ENCODE results near the gene ALDH4A1. TPM values are rescaled to one million over a fixed set of nuclear protein-coding genes. Genes with fewer than 3 reads are reported as not detected.

Gene ALDH4A1
- total RNA-seq, 1 donor from 2014 or later = 13.8 TPM

DNA sequence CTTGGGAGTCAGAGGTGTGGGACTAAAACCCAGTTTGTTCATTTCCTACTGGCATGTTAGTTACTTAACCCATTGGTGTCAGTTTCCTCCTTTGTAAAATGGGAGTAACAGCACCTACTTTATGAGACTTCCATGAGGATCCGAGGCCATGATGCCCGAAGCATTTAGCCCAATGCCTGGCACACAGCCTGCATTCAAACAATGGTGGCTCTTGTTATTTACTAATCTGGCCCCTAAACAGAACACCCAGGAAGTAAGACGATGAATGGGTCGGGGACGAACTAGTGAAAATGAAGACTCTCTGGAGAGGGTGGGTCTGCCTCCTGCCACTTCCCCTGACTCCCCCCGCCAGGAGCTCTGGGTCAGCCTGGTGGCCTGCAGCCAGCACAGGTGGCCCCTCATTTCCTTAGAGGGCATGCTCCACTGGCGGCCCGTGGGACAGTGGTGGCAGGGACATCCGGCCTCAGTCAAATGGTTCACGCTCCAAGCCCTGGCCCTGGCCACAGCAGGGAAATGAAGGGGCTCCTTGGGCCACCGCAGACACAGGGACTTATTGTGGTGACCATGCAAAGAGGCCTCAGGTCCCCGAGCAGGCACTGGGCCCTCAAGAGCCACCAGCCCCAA, 33.4 kb downstream of the ALDH4A1 start:
- Histone ChIP-seq H3K4me3 (ENCODE audit: insufficient read depth, low read depth, low read length) (no peak overlapping the region), H3K27ac (ENCODE audit: low read depth, low read length) (no peak overlapping the region), H2AFZ (ENCODE audit: low read depth, low read length) (no peak overlapping the region), H3K4me1 (ENCODE audit: insufficient read depth, low read length) (no peaks in the 10 kb centered on the region), H3K27me3 (ENCODE audit: insufficient read depth, low read length) (peaks cover 6% of the 10 kb centered on the region), H3K4me2 (ENCODE audit: low read length) (no peak overlapping the region), H3K9ac (ENCODE audit: low read length) (no peak overlapping the region), H4K20me1 (ENCODE audit: insufficient read depth, low read length) (no peaks in the 10 kb centered on the region), H3K36me3 (ENCODE audit: insufficient read depth, low read length) (no peaks in the 10 kb centered on the region), H3K9me3 (ENCODE audit: insufficient read depth, low read depth, low read length) (no peaks in the 10 kb centered on the region), H3K79me2 (ENCODE audit: insufficient read depth, low read length) (no peaks in the 10 kb centered on the region)
- DNase-seq (ENCODE audit: low read depth) (no peak), FAIRE-seq (no peak)
- no peak overlapping the region for H3K27ac Mint-ChIP-seq (ENCODE audit: unreplicated experiment)
- no peak for TF ChIP-seq EZH2 (IDR thresholded peaks at IDR 0.05; ENCODE audit: insufficient read depth, low read length)
- TF ChIP-seq, protein P1, sequence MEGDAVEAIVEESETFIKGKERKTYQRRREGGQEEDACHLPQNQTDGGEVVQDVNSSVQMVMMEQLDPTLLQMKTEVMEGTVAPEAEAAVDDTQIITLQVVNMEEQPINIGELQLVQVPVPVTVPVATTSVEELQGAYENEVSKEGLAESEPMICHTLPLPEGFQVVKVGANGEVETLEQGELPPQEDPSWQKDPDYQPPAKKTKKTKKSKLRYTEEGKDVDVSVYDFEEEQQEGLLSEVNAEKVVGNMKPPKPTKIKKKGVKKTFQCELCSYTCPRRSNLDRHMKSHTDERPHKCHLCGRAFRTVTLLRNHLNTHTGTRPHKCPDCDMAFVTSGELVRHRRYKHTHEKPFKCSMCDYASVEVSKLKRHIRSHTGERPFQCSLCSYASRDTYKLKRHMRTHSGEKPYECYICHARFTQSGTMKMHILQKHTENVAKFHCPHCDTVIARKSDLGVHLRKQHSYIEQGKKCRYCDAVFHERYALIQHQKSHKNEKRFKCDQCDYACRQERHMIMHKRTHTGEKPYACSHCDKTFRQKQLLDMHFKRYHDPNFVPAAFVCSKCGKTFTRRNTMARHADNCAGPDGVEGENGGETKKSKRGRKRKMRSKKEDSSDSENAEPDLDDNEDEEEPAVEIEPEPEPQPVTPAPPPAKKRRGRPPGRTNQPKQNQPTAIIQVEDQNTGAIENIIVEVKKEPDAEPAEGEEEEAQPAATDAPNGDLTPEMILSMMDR (IDR thresholded peaks at IDR 0.05; ENCODE audit: insufficient read depth, low read depth, low read length) = no peak
- no peak overlapping the region for H3K4me3 Mint-ChIP-seq (ENCODE audit: unreplicated experiment)
- no peaks in the 10 kb centered on the region for H3K4me1 Mint-ChIP-seq (ENCODE audit: low read depth, unreplicated experiment)
- H3K9me3 Mint-ChIP-seq (ENCODE audit: unreplicated experiment) = no peaks in the 10 kb centered on the region
- H3K36me3 Mint-ChIP-seq (ENCODE audit: low read depth, unreplicated experiment) = peaks cover 4% of the 10 kb centered on the region
- H3K27me3 Mint-ChIP-seq (ENCODE audit: low read depth, unreplicated experiment) = peaks cover 36% of the 10 kb centered on the region

DNA sequence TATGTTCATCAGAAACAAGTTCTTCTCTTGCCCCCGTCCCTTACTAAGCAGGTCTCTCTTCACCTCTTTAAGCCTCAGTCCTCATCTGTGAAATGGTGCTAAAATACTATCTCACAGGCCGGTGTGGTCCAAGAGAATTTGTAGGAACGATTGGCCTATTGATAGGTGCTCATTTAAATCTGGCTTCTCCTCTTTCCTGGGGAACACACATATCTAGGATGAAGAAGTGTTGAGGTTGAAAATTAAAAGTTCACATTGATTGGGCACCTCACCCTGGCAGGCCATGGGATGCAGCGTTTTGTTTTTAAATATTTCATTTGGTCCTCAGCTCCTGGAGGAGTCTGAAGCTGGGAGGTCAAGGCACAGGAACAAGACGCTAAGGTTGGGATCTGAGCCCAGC, 34.0 kb downstream of the ALDH4A1 start:
- peaks cover 36% of the 10 kb centered on the region for H3K27me3 Mint-ChIP-seq (ENCODE audit: low read depth, unreplicated experiment)
- peaks cover 4% of the 10 kb centered on the region for H3K36me3 Mint-ChIP-seq (ENCODE audit: low read depth, unreplicated experiment)
- H3K36me3 ChIP-seq (ENCODE audit: insufficient read depth, low read length) = no peaks in the 10 kb centered on the region
- no peak for FAIRE-seq
- H3K4me3 Mint-ChIP-seq (ENCODE audit: unreplicated experiment) = no peak overlapping the region
- no peak overlapping the region for H3K4me2 ChIP-seq (ENCODE audit: low read length)
- no peak for DNase-seq (ENCODE audit: low read depth)
- no peak overlapping the region for H2AFZ ChIP-seq (ENCODE audit: low read depth, low read length)
- no peaks in the 10 kb centered on the region for H3K9me3 Mint-ChIP-seq (ENCODE audit: unreplicated experiment)
- H4K20me1 ChIP-seq (ENCODE audit: insufficient read depth, low read length) = no peaks in the 10 kb centered on the region
- H3K27ac Mint-ChIP-seq (ENCODE audit: unreplicated experiment) = no peak overlapping the region
- TF ChIP-seq, protein P1 (IDR thresholded peaks at IDR 0.05; ENCODE audit: insufficient read depth, low read depth, low read length) = no peak
- no peak for TF ChIP-seq EZH2 (IDR thresholded peaks at IDR 0.05; ENCODE audit: insufficient read depth, low read length)
- H3K27ac ChIP-seq (ENCODE audit: low read depth, low read length) = no peak overlapping the region
- H3K9me3 ChIP-seq (ENCODE audit: insufficient read depth, low read depth, low read length) = no peaks in the 10 kb centered on the region
- H3K4me1 ChIP-seq (ENCODE audit: insufficient read depth, low read length) = no peaks in the 10 kb centered on the region
- H3K4me1 Mint-ChIP-seq (ENCODE audit: low read depth, unreplicated experiment) = no peaks in the 10 kb centered on the region
- peaks cover 6% of the 10 kb centered on the region for H3K27me3 ChIP-seq (ENCODE audit: insufficient read depth, low read length)
- H3K4me3 ChIP-seq (ENCODE audit: insufficient read depth, low read depth, low read length) = no peak overlapping the region
- H3K9ac ChIP-seq (ENCODE audit: low read length) = no peak overlapping the region
- no peaks in the 10 kb centered on the region for H3K79me2 ChIP-seq (ENCODE audit: insufficient read depth, low read length)

DNA sequence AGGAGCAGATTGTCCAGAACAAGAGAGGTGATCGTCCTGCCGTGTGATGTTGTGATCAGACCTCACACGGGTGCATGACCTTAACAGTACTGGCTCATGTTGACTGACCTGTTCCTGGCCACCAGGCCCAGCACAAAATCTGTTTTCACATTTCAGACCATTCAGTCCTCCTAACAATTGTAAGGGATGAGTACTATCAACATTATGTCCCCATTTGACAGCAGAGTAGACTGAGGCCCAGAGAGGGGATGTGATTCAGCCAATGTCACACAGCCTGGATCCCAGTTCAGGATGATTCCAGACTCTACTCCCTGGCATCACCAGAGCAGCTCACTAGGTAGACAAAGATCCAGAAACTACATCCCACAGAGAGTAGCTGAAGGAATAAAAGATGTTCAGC, 35.5 kb downstream of the ALDH4A1 start:
- no peak overlapping the region for H3K4me3 ChIP-seq (ENCODE audit: insufficient read depth, low read depth, low read length)
- no peaks in the 10 kb centered on the region for H3K36me3 ChIP-seq (ENCODE audit: insufficient read depth, low read length)
- Mint-ChIP-seq H3K27ac (ENCODE audit: unreplicated experiment) (no peak overlapping the region), H3K4me1 (ENCODE audit: low read depth, unreplicated experiment) (no peaks in the 10 kb centered on the region), H3K9me3 (ENCODE audit: unreplicated experiment) (no peaks in the 10 kb centered on the region), H3K36me3 (ENCODE audit: low read depth, unreplicated experiment) (peaks cover 2% of the 10 kb centered on the region), H3K27me3 (ENCODE audit: low read depth, unreplicated experiment) (peaks cover 49% of the 10 kb centered on the region), H3K4me3 (ENCODE audit: unreplicated experiment) (no peak overlapping the region)
- H4K20me1 ChIP-seq (ENCODE audit: insufficient read depth, low read length) = no peaks in the 10 kb centered on the region
- peaks cover 6% of the 10 kb centered on the region for H3K27me3 ChIP-seq (ENCODE audit: insufficient read depth, low read length)
- H3K27ac ChIP-seq (ENCODE audit: low read depth, low read length) = no peak overlapping the region
- no peak overlapping the region for H3K4me2 ChIP-seq (ENCODE audit: low read length)
- H3K9me3 ChIP-seq (ENCODE audit: insufficient read depth, low read depth, low read length) = no peaks in the 10 kb centered on the region
- no peaks in the 10 kb centered on the region for H3K4me1 ChIP-seq (ENCODE audit: insufficient read depth, low read length)
- H3K9ac ChIP-seq (ENCODE audit: low read length) = no peak overlapping the region
- no peak for DNase-seq (ENCODE audit: low read depth)
- no peak for FAIRE-seq
- no peaks in the 10 kb centered on the region for H3K79me2 ChIP-seq (ENCODE audit: insufficient read depth, low read length)
- TF ChIP-seq, protein P1 (IDR thresholded peaks at IDR 0.05; ENCODE audit: insufficient read depth, low read depth, low read length) = no peak
- no peak for TF ChIP-seq EZH2 (IDR thresholded peaks at IDR 0.05; ENCODE audit: insufficient read depth, low read length)
- no peak overlapping the region for H2AFZ ChIP-seq (ENCODE audit: low read depth, low read length)

Data from astrocyte (in vitro differentiated cells and primary cell).